ENCODE data around the gene CACNG1. TPM values are rescaled to one million over a fixed set of nuclear protein-coding genes. Genes with fewer than 3 reads are reported as not detected.

Gene CACNG1
- polyA plus RNA-seq, 1 of the 3 experiments (the other 2 are of a cell fraction) = not detected

DNA sequence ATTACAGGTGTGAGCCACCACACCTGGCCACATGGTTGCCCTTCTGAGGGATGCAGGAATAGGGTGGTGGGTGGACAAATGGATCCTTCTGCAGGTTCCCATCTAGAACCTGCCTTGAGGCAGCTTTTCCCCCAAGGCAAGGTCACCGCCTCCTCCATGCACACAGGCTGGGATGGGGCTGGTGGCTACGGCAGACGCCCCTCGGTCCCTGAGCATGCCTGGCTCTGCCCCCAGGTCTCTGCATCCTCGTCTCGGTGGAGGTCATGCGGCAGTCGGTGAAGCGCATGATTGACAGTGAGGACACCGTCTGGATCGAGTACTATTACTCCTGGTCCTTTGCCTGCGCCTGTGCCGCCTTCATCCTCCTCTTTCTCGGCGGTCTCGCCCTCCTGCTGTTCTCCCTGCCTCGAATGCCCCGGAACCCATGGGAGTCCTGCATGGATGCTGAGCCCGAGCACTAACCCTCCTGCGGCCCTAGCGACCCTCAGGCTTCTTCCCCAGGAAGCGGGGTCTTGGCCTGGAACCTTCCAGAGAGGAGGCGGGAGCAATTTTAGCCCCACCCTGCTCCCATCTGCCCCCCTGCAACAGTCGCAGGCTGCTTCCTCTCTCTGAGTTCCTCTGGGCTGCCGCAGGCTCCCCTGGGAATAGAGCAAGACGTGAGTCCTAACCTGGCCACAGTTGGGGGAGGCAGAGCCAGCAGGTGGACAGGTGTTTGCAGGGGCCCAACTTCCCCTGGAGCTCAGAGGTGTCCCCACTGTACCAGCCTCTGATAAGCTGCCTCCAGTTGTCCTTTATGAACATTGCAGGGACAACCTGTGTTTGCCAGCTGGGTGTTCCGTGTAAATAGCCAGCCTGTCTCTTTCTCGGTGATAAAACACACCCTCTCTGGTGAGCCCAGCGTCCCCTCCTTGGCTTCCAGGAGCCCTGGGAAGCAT, 11.7 kb downstream of the CACNG1 start:
- CTCF ChIA-PET = interaction anchor here (0.6 to 1.0 kb wide), 2 partner anchors 12 to 90 kb away, joined by 3 to 4 read pairs; no protein-coding TSS in a partner anchor
- peak; percentile 40 for DNase-seq
- H3K4me3 ChIP-seq (ENCODE audit: low read depth in 2 of 2, low read length in 1 of 2) = no peak overlapping the region

GRCh38 chr17:67056746-67057490, 12.6 kb downstream of the CACNG1 start:
- Histone ChIP-seq H3K79me2 (ENCODE audit: insufficient read depth) (no peaks in the 10 kb centered on the region), H4K20me1 (ENCODE audit: insufficient read depth) (no peaks in the 10 kb centered on the region), H3K4me2 (no peak overlapping the region), H3K36me3 (replicated peaks in 1 of 2; ENCODE audit: control insufficient read depth in 1 of 2, insufficient read depth in 2 of 2, low read length in 1 of 2) (no peaks in the 10 kb centered on the region), H3K4me1 (ENCODE audit: control insufficient read depth in 1 of 2, insufficient read depth in 2 of 2, low read depth in 1 of 2, low read length in 1 of 2) (no peaks in the 10 kb centered on the region; a peak in 1 of 4 replicates), H3K27ac (ENCODE audit: low read depth in 2 of 2, low read length in 1 of 2) (no peak overlapping the region), H3K4me3 (ENCODE audit: low read depth in 2 of 2, low read length in 1 of 2) (no peak overlapping the region), H3K9me2 (no peaks in the 10 kb centered on the region), H3K27me3 (ENCODE audit: insufficient read depth) (no peaks in the 10 kb centered on the region), H3F3A (replicated peaks; ENCODE audit: insufficient read depth) (no peaks in the 10 kb centered on the region), H2AFZ (ENCODE audit: low read depth) (no peak overlapping the region), H3K9ac (no peak overlapping the region), H3K9me3 (no peaks in the 10 kb centered on the region)
- 87% methylated on average over 18 of the region's 18 CpGs for WGBS (ENCODE audit: low lambda C conversion rate)
- peak; percentile 34 for DNase-seq
- ChIA-PET CTCF (interaction anchor here (0.6 to 1.0 kb wide), 2 partner anchors 12 to 89 kb away, joined by 3 to 4 read pairs; no protein-coding TSS in a partner anchor), POLR2A (interaction anchor here (0.6 kb wide), 1 partner anchor 218 kb away, joined by 4 read pairs; no protein-coding TSS in a partner anchor)
- no peak for TF ChIP-seq ELF1 (IDR thresholded peaks at IDR 0.05)
- TF ChIP-seq YY1 (IDR thresholded peaks at IDR 0.05; ENCODE audit: low read depth) = no peak
- TF ChIP-seq TEAD4 (IDR thresholded peaks at IDR 0.05; ENCODE audit: borderline replicate concordance, insufficient read depth) = no peak
- TF ChIP-seq RCOR1 (IDR thresholded peaks at IDR 0.05; ENCODE audit: low read length) = no peak
- no peak for TF ChIP-seq REST (IDR thresholded peaks at IDR 0.05; ENCODE audit: low read depth, low read length)
- TF ChIP-seq, protein P1, sequence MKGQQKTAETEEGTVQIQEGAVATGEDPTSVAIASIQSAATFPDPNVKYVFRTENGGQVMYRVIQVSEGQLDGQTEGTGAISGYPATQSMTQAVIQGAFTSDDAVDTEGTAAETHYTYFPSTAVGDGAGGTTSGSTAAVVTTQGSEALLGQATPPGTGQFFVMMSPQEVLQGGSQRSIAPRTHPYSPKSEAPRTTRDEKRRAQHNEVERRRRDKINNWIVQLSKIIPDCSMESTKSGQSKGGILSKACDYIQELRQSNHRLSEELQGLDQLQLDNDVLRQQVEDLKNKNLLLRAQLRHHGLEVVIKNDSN (IDR thresholded peaks at IDR 0.05; ENCODE audit: borderline replicate concordance, low read depth) = no peak
- TF ChIP-seq POLR2AphosphoS5 (IDR thresholded peaks at IDR 0.05; ENCODE audit: low read depth, low read length) = no peak

More for the DNA sequence above, 11.7 kb downstream of the CACNG1 start:
- 88% methylated on average over 29 of the region's 29 CpGs for WGBS (ENCODE audit: low lambda C conversion rate)
- H3K9me2 ChIP-seq = no peaks in the 10 kb centered on the region
- no peaks in the 10 kb centered on the region for H3K79me2 ChIP-seq (ENCODE audit: insufficient read depth)
- peaks cover 0 to under 1% of the 10 kb centered on the region in 2 experiments; a peak in 1 of 4 replicates for H3K4me1 ChIP-seq (ENCODE audit: control insufficient read depth in 1 of 2, insufficient read depth in 2 of 2, low read depth in 1 of 2, low read length in 1 of 2)
- no peaks in the 10 kb centered on the region for H4K20me1 ChIP-seq (ENCODE audit: insufficient read depth)
- no peaks in the 10 kb centered on the region for H3F3A ChIP-seq (replicated peaks; ENCODE audit: insufficient read depth)
- H2AFZ ChIP-seq (ENCODE audit: low read depth) = no peak overlapping the region
- H3K9ac ChIP-seq = no peak overlapping the region
- no peak for TF ChIP-seq CHD2 (IDR thresholded peaks at IDR 0.05; ENCODE audit: low read length, partially characterized antibody)
- TF ChIP-seq ZBTB33 (IDR thresholded peaks at IDR 0.05; ENCODE audit: borderline replicate concordance, low read depth) = no peak
- TF ChIP-seq, protein P2, sequence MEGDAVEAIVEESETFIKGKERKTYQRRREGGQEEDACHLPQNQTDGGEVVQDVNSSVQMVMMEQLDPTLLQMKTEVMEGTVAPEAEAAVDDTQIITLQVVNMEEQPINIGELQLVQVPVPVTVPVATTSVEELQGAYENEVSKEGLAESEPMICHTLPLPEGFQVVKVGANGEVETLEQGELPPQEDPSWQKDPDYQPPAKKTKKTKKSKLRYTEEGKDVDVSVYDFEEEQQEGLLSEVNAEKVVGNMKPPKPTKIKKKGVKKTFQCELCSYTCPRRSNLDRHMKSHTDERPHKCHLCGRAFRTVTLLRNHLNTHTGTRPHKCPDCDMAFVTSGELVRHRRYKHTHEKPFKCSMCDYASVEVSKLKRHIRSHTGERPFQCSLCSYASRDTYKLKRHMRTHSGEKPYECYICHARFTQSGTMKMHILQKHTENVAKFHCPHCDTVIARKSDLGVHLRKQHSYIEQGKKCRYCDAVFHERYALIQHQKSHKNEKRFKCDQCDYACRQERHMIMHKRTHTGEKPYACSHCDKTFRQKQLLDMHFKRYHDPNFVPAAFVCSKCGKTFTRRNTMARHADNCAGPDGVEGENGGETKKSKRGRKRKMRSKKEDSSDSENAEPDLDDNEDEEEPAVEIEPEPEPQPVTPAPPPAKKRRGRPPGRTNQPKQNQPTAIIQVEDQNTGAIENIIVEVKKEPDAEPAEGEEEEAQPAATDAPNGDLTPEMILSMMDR (IDR thresholded peaks at IDR 0.05) = no peak
- no peak for TF ChIP-seq JUND (IDR thresholded peaks at IDR 0.05)
- POLR2A ChIA-PET = interaction anchor here (0.6 kb wide), 1 partner anchor 217 kb away, joined by 4 read pairs; no protein-coding TSS in a partner anchor
- no peaks in the 10 kb centered on the region for H3K36me3 ChIP-seq (replicated peaks in 1 of 2; ENCODE audit: control insufficient read depth in 1 of 2, insufficient read depth in 2 of 2, low read length in 1 of 2)
- H3K4me2 ChIP-seq = no peak overlapping the region
- no peaks in the 10 kb centered on the region for H3K9me3 ChIP-seq
- H3K27ac ChIP-seq (ENCODE audit: low read depth in 2 of 2, low read length in 1 of 2) = no peak overlapping the region
- no peaks in the 10 kb centered on the region for H3K27me3 ChIP-seq (ENCODE audit: insufficient read depth)
